ENCODE measurements around the gene NUP42. TPM values are rescaled to one million over a fixed set of nuclear protein-coding genes. Genes with fewer than 3 reads are reported as not detected.

The NUP42 gene
- total and polyA plus RNA-seq, 9 of the 15 experiments (the other 6 are each of a cell fraction or from before 2014, with no cell fraction given) = 41.8 to 86.4 (median 71.2) TPM

GRCh38 chr7:23210506-23210905 lies 28.7 kb downstream of the NUP42 start (continued):
- TF ChIP-seq POU5F1 (IDR thresholded peaks at IDR 0.05; ENCODE audit: borderline replicate concordance, low read depth, low read length, partially characterized antibody) = no peak
- no peak for TF ChIP-seq CREBBP (IDR thresholded peaks at IDR 0.05; ENCODE audit: low read depth, low read length)
- TF ChIP-seq ZNF561 (CRISPR knock-in tag; conservative IDR thresholded peaks at IDR 0.05) = no peak
- TF ChIP-seq SMC3 (conservative IDR thresholded peaks at IDR 0.05; ENCODE audit: insufficient read depth, low read depth, low read length) = no peak
- no peak for TF ChIP-seq HLTF (IDR thresholded peaks at IDR 0.05)
- TF ChIP-seq, protein P1, sequence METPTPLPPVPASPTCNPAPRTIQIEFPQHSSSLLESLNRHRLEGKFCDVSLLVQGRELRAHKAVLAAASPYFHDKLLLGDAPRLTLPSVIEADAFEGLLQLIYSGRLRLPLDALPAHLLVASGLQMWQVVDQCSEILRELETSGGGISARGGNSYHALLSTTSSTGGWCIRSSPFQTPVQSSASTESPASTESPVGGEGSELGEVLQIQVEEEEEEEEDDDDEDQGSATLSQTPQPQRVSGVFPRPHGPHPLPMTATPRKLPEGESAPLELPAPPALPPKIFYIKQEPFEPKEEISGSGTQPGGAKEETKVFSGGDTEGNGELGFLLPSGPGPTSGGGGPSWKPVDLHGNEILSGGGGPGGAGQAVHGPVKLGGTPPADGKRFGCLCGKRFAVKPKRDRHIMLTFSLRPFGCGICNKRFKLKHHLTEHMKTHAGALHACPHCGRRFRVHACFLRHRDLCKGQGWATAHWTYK (CRISPR knock-in tag; IDR thresholded peaks at IDR 0.05) = no peak
- TF ChIP-seq ZNF253 (CRISPR knock-in tag; conservative IDR thresholded peaks at IDR 0.05) = no peak

- no TSS peak for BruUV-seq (replicated peaks)
- POLR2A ChIA-PET = interaction anchor here (0.7 to 1.9 kb wide), 4 partner anchors 11 to 51 kb away, joined by 3 to 4 read pairs (median 4); no protein-coding TSS in a partner anchor
- no peak for TF ChIP-seq GTF2B (IDR thresholded peaks at IDR 0.05; ENCODE audit: extremely low read depth, insufficient read length)
- TF ChIP-seq, protein P2, sequence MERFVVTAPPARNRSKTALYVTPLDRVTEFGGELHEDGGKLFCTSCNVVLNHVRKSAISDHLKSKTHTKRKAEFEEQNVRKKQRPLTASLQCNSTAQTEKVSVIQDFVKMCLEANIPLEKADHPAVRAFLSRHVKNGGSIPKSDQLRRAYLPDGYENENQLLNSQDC (CRISPR knock-in tag; IDR thresholded peaks at IDR 0.05) = no peak
- no peak for TF ChIP-seq ZNF354B (CRISPR knock-in tag; IDR thresholded peaks at IDR 0.05)
- peak; percentile 16; the same call in 1 of the 2 replicates for TF ChIP-seq ZNF143 (CRISPR knock-in tag; IDR thresholded peaks at IDR 0.05)
- TF ChIP-seq GTF2F1 (IDR thresholded peaks at IDR 0.05; ENCODE audit: low read depth, low read length) = no peak
- no peak for TF ChIP-seq SMAD2 (IDR thresholded peaks at IDR 0.05; ENCODE audit: low read depth, low read length)
- no peak for TF ChIP-seq POLR2H (tag; IDR thresholded peaks at IDR 0.05; ENCODE audit: low read depth)
- no peak for TF ChIP-seq ATF4 (CRISPR knock-in tag; IDR thresholded peaks at IDR 0.05)
- TF ChIP-seq FOSL1 (tag; conservative IDR thresholded peaks at IDR 0.05) = no peak
- TF ChIP-seq ESRRA (IDR thresholded peaks at IDR 0.05; ENCODE audit: borderline replicate concordance, low read depth) = no peak
- no peak for TF ChIP-seq ELF4 (CRISPR knock-in tag; IDR thresholded peaks at IDR 0.05)
- no peak for TF ChIP-seq CBX2 (IDR thresholded peaks at IDR 0.05; ENCODE audit: insufficient read depth, low read length, poor library complexity, severe bottlenecking)
- TF ChIP-seq ZFPM2 (CRISPR knock-in tag; IDR thresholded peaks at IDR 0.05) = no peak
- peak; percentile 50 for TF ChIP-seq HCFC1 (IDR thresholded peaks at IDR 0.05; ENCODE audit: low read depth, low read length)
Measured at GRCh38 chr7:23211589-23211988, 29.7 kb downstream of the NUP42 start.

More at GRCh38 chr7:23211589-23211988, 29.7 kb downstream of the NUP42 start:
- no peak overlapping the region for H3K9ac ChIP-seq (ENCODE audit: insufficient read depth in 1 of 2, low read depth in 2 of 2, low read length in 2 of 2)
- no peak overlapping the region for H3K4me3 ChIP-seq
- FAIRE-seq (no peak), ATAC-seq (peak; percentile 59), DNase-seq (ENCODE audit: extremely low read depth in 1 of 4, low spot score in 3 of 4) (no peak)
- H3K9me3 ChIP-seq (replicated peaks; ENCODE audit: control insufficient read depth, insufficient read depth, low read depth, low read length) = no peaks in the 10 kb centered on the region
- H3K27ac ChIP-seq (ENCODE audit: extremely low read depth, low read depth, low read length) = no peak overlapping the region
- in situ Hi-C loops (cut with MboI) (no loop called here), intact Hi-C loops (cut with micrococcal nuclease) (no loop called here)
- H3K4me2 ChIP-seq (ENCODE audit: insufficient read depth, low read length) = no peak overlapping the region
- H3K79me2 ChIP-seq (ENCODE audit: control insufficient read depth, insufficient read depth, low read length) = no peaks in the 10 kb centered on the region
- 52% methylated on average over 7 of the region's 11 CpGs for WGBS (ENCODE audit: insufficient coverage, low coverage, missing lambda C conversion rate)
- no peaks in the 10 kb centered on the region for H3K36me3 ChIP-seq (ENCODE audit: control insufficient read depth, insufficient read depth, low read length)
- no peaks in the 10 kb centered on the region for H3K27me3 ChIP-seq (ENCODE audit: control insufficient read depth in 2 of 2, insufficient read depth in 2 of 2, low read length in 2 of 2)
- H3K4me1 ChIP-seq (replicated peaks in 1 of 2; ENCODE audit: control insufficient read depth in 2 of 2, insufficient read depth in 2 of 2, low read length in 2 of 2) = peaks cover 0 to 3% of the 10 kb centered on the region in 2 experiments; a peak in 1 of 5 replicates
- no peaks in the 10 kb centered on the region for H3K9me1 ChIP-seq (ENCODE audit: control insufficient read depth, insufficient read depth, low read length)
- H4K20me1 ChIP-seq (replicated peaks; ENCODE audit: control insufficient read depth, insufficient read depth, low read length) = no peaks in the 10 kb centered on the region
- H2AFZ ChIP-seq (ENCODE audit: low read depth, low read length) = peak overlapping the region; percentile 60
- CTCF ChIA-PET (ENCODE audit: low intra/inter-chr PET ratio) = no interaction called here
